IMR-90 (cell line): Measurements from ENCODE around the gene UBA5.

Source experiments
- FOS ChIP-seq: fragments of 150-350 bp; IDR thresholded peaks from 2 replicates; pipeline ENCODE4 v1.6.1; 2016; ENCODE audit warnings: low read depth, low read length
- MXI1 ChIP-seq: IDR thresholded peaks from 2 replicates; pipeline ENCODE4 v1.6.1; 2012; ENCODE audit warnings: low read depth, mild to moderate bottlenecking, low read length, moderate library complexity, borderline replicate concordance
- POLR2A ChIP-seq: IDR thresholded peaks from 2 replicates; pipeline ENCODE4 v1.6.1; 2012; ENCODE audit warnings: mild to moderate bottlenecking, low read depth, low read length
- RAD21 ChIP-seq: IDR thresholded peaks from 2 replicates; pipeline ENCODE4 v1.6.1; 2012; ENCODE audit warnings: low read length, improper control_type of control experiment
- RCOR1 ChIP-seq: IDR thresholded peaks from 2 replicates; pipeline ENCODE4 v1.6.1; 2012; ENCODE audit warnings: mild to moderate bottlenecking, low read length, improper control_type of control experiment; ENCODE audit not compliant: insufficient replicate concordance
- RFX5 ChIP-seq: IDR thresholded peaks from 2 replicates; pipeline ENCODE4 v1.8.0; 2012; ENCODE audit warnings: low read depth, mild to moderate bottlenecking, low read length, moderate library complexity
- TF ChIP-seq, protein P1 (sequence below): conservative IDR thresholded peaks from 2 replicates; pipeline ENCODE4 v1.5.1; 2012; ENCODE audit warnings: mild to moderate bottlenecking, low read depth, low read length, improper control_type of control experiment
- TF ChIP-seq, protein P2 (sequence below): fragments of 150-350 bp; IDR thresholded peaks from 2 replicates; pipeline ENCODE4 v1.6.1; 2017; ENCODE audit warnings: mild to moderate bottlenecking, antibody characterized with exemption, low read length, low read depth

DNA sequence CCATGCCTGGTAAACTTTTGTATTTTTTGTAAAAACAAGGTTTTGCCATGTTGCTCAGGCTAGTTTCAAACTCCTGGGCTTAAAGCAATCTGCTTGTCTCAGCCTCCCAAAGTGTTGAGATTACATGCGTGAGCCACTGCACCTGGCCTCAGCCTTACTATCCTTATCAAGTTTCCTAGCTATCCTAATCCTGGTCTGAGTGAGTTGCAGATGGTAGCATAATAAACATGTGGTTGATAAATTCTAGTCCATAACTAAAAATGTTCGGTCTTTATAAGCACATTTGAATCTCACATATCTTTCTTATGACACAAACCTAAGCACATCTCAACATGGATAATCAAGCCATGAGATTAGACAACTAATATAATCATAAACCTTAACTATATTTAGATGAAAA is 43.6 kb downstream of the UBA5 start:
- TF ChIP-seq, protein P1, sequence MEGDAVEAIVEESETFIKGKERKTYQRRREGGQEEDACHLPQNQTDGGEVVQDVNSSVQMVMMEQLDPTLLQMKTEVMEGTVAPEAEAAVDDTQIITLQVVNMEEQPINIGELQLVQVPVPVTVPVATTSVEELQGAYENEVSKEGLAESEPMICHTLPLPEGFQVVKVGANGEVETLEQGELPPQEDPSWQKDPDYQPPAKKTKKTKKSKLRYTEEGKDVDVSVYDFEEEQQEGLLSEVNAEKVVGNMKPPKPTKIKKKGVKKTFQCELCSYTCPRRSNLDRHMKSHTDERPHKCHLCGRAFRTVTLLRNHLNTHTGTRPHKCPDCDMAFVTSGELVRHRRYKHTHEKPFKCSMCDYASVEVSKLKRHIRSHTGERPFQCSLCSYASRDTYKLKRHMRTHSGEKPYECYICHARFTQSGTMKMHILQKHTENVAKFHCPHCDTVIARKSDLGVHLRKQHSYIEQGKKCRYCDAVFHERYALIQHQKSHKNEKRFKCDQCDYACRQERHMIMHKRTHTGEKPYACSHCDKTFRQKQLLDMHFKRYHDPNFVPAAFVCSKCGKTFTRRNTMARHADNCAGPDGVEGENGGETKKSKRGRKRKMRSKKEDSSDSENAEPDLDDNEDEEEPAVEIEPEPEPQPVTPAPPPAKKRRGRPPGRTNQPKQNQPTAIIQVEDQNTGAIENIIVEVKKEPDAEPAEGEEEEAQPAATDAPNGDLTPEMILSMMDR: no peak
- no peak for TF ChIP-seq POLR2A
- no peak for TF ChIP-seq RCOR1
- TF ChIP-seq FOS: no peak
- TF ChIP-seq, protein P2, sequence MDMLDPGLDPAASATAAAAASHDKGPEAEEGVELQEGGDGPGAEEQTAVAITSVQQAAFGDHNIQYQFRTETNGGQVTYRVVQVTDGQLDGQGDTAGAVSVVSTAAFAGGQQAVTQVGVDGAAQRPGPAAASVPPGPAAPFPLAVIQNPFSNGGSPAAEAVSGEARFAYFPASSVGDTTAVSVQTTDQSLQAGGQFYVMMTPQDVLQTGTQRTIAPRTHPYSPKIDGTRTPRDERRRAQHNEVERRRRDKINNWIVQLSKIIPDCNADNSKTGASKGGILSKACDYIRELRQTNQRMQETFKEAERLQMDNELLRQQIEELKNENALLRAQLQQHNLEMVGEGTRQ: no peak
- no peak for TF ChIP-seq RFX5
- TF ChIP-seq MXI1: no peak
- no peak for TF ChIP-seq RAD21
